EH (cell line): Measurements from ENCODE around the gene SCN4B.
"Not testable (repeated sequence)": the region's sequence is repeated elsewhere in the genome, so short reads cannot be mapped to it uniquely, and the experiment has no call there.

ENCODE experiments used
- DNase-seq: peaks from one replicate; pipeline ENCODE4 v3.0.0-alpha.2; 2015; ENCODE audit warnings: low read depth

Gene SCN4B, protein sequence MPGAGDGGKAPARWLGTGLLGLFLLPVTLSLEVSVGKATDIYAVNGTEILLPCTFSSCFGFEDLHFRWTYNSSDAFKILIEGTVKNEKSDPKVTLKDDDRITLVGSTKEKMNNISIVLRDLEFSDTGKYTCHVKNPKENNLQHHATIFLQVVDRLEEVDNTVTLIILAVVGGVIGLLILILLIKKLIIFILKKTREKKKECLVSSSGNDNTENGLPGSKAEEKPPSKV

DNA sequence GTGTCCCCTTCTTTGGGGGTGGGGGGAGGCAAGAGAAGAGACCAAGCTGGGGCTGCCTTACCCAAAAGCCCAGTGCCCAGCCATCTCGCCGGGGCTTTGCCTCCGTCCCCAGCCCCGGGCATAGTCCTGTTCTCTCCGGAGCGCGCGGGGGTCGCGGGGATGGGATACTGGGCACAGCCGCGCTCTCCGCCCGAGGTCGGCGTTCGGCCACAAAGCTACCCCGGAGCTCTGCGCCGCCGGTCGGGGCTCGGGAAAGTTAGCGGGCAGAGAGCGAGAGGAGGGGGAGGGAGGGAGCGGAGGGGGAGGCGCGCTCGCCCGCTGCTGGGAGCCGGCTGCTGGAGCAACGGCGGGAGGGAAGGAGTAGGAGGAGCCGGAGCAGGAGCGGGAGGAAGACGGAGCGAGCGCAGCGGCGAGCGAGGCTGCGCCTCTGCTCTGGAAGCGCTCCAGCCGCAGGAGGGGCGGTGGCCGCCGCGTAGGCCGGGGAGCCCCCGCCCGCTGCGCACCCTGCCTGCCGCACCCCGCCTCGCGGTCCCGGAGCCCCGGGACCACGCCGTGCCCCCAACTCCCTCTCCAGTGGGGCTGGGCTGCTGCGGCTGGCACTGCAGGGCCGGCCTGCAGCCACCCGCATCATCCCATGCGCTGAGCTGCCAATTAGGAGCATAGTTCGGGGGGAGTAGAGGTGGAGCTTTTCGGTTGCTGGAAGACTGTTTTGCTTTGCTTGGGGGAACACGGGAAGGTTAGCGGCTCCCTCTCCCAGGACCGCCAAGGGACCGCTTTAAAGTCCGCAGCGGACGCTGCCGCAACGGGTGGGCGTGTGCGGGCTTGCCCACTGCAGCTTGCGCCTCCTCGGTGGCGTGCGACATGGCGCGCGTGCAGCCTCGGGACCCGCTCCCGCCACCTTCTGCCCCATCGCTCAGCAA is at the start of gene SCN4B:
Gene SCN4B (minus strand): TSS at position 272 of the 920 bp plus-strand sequence. CDS start 150 bp downstream, at position 122.
- DNase-seq, result peak; percentile 58

DNA sequence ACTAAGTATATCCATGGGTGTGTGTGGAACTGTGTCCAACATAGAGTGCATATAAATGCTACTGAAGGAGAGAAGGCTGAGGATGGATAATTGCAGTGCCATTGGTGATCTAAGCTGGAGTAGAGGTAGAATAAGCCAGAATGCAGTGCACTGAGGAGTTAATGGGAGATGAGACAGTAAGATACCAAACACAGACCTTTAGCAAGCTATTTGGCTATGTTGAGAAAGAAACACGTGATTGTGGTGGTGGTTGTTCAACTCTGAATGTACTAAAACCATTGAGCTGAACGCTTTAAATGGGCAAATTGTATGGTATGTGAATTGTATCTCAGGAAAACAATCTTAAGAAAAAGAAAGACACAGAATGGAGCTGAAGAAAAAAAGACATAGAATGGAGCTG is 49.3 kb upstream of the SCN4B start:
- no peak for DNase-seq

DNA sequence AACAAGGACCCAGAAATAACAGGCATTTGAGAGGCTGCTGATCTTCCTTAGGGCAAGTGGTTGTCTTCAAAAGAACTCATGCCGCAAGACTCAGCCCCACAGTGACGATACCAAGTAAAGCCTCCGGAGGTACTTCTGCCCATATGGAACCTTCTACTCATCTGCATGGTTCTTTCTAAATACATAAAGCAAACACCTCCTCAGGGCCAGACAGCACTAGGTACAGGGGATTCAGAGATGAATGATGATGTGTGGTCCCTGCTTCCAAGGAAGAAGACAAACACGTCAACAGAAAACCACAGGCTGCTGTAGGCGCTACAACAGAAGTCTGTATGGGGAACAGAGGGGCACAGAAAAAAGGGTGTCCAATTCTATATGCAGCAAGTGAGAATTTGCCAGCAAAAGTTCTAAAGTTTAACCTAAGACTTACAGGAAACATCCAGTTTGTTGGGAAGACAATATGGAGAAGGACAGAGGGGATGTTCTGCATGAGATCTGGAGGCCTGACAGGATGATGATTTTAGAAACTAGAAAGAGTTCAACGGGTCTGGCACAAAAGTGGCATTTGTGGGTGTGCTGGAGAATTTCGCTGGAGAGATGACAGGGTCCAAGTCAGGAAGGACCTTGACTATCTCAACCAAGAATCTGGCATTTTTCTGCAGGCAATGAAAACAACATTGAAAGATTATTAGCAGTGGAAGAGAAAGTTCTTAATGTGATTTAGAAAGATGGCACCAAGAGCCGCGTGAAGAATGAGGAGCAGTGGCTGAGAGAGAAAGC is 48.5 kb upstream of the SCN4B start:
- no peak for DNase-seq

DNA sequence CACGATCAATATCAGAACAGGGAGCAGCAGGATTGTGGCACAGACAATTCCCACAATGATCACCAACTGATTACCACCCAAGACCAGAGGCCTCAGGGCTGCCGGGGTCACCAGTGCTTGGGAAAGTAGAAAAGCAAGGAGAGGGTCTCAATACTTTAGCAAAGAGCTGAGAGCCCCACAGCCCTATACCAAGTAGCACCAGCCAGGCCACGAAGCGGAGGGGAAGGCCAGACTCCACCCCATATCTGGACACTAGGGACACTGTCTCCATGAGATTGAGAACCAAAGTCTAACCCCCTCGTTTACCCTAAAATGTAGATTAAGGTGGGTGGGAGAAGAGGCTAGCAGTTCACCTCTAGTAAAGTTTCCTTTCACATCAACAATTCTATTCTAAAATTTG is 47.9 kb upstream of the SCN4B start:
- DNase-seq, result no peak

DNA sequence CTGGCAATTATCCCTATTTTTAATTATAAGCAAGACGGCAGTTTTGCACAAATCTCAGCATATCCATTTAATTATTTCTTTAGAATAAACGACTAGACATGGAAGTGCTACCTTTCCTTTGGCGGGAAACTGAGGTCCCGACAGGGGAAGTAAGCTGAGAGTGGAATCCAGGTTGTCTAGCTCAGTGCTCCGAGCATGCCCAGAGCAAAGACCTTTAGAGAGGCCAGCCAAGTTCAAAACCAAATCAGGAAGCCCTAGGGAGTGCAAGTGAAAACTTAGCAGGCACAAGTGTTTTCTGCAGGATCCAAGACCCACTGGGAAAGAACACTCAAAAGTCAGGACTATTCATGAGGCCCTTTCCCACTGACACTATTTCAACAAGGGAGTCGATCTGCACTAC is 46.5 kb upstream of the SCN4B start:
- DNase-seq, result no peak

DNA sequence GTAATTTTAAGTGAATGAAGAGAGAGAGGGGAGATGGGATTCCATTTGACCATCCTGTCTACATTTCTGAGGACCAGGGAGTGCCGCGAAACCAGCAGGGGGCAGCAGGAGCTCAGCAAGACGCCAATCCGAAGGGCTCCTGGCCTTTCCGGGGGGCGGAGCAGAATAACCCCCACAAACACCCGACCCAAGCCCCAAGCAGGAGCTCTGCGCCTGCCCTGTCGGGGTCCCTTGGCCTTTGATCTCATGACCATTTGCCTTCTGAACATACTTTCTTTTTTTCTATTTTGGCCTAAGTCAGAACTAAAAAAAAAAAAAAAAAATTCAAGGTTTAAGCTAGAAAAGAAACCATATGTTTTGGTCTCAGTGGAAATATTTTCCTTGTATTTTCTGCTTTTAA is 45.7 kb upstream of the SCN4B start:
- peak; percentile 60 for DNase-seq

DNA sequence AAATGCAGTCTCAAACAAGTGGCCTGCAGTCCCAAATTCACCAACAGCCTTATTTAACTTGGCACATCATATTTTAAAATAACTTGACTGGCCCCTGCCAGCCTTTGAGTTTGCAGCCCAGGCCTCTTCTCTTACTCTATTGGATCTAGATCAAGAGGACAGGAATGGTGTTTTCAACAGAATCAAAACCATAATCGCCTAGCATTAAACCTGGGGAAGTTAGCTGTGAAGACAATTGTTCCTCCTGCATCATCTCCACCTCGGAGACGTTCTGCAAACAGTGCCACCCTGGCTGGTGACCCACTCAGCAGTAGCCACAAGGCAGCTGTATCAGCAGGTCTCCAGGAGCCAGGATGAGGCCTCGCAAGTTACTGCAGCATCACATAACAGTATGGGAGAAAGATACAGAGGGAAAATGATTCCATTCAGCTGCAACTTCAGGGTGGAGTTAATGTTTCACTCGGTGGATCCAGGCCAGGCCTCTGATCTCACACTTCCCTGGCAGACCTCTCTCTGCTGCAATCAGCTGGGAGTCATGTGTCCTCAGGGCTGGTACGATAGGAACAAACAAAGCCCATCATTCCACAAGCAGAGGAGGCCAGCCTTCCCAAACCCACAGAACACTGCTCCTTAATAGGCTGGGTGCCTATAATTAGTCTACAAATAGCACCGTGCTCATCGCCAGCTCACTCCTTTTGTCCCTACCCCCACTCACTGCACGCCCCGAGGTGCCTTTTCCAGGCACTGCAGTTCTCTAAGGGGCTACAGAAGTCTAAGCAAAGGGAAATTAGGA is 42.4 kb upstream of the SCN4B start:
- DNase-seq, result peak; percentile 72

DNA sequence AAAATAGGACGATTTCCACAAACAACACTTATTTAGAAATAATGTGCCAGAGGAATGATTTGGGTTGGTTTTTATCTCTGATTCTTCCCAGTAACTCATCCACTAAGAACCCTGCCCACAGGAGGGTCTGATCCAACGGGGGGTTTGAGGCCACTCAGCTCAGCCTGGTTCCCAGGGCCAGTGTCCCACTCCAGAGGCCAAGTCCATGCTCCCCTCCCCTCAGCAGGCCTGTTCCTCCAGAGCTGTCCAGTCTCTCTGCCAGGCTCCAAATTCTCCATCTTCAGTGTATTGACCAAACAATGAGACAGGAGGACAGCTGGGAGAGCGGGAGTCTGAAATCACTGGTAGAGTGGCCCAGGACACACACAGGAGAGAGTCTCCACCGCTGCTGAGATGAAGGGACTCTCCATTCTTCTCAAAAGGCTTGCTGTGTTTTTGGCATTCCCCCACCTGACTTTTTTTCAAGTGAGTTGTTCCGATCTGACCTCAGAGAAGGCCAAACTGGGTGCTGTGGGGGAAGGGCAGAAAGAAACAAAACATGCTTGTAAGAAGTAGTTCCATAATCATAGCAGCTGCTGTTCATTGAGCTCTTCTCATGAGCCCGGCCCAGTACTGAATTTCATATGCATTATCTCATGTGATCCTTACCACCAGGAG is 41.4 kb upstream of the SCN4B start:
- DNase-seq, result no peak

DNA sequence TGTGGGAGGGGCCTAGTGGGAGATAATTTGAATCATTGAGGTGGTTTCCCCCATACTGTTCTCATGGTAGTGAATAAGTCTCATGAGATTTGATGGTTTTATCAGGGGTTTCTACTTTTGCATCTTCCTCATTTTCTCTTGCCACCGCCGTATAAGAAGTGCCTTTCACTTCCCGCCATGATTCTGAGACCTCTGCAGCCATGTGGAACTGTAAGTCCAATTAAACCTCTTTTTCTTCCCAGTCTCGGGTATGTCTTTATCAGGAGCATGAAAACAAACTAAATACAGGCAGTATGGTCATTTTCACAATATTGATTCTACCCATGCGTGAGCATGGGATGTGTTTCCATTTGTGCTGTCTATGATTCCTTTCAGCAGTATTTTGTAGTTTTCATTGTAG is 40.2 kb upstream of the SCN4B start:
- DNase-seq, result not testable (repeated sequence)

DNA sequence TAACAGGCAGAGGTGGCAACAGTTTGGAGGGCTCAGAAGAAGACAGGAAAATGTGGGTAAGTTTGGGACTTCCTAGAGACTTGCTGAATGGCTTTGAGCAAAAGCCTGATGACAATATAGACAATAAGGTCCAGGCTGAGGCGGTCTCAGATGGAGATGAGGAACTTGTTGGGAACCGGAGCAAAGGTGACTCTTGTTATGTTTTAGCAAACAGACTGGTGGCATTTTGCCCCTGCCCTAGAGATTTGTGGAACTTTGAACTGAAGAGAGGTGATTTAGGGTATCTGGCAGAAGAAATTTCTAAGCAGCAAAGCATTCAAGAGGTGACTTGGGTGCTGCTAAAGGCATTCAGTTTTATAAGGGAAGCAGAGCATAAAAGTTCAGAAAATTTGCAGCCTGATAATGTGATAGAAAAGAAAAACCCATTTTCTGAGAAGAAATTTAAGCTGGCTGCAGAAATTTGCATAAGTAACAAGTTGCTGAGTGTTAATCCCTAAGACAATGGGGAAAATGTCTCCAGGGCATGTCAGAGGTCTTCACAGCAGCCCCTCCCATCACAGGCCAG is 38.4 kb upstream of the SCN4B start:
- not testable (repeated sequence) for DNase-seq

DNA sequence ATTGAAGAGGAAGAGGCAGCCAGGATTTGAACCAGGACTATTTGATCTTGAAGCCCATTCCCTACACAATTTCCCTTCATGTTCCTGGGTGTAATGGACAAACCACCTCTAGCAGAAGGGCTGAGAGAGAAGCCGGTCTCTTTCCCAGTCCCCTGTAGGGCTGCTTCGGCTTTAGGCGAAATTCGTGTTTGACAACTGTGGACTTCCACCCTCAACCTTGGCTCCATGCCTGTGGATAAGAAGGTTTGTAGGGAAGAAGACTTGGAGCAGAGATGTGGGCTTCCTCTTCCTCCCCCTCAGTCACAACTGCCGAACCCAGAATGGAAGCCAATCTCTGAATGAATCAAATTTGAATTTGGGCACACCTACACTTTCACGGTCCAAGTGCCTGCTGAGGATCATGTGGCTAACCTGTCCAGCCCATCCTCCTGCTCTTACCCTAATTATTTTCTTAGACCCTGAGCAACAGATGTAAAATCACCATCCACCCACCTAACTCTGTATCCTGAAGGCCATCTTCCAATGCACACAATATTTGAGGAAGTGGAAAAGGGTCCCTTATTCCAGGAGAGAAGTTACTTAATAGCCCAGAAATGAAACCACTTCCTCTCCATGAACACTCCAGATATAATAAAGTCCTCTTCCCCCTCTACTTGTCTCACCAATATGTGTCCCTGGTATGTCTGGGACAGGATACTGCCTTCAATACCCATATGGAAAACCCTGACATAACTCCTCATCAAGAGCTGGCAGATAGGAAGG is 33.9 kb upstream of the SCN4B start:
- no peak for DNase-seq

DNA sequence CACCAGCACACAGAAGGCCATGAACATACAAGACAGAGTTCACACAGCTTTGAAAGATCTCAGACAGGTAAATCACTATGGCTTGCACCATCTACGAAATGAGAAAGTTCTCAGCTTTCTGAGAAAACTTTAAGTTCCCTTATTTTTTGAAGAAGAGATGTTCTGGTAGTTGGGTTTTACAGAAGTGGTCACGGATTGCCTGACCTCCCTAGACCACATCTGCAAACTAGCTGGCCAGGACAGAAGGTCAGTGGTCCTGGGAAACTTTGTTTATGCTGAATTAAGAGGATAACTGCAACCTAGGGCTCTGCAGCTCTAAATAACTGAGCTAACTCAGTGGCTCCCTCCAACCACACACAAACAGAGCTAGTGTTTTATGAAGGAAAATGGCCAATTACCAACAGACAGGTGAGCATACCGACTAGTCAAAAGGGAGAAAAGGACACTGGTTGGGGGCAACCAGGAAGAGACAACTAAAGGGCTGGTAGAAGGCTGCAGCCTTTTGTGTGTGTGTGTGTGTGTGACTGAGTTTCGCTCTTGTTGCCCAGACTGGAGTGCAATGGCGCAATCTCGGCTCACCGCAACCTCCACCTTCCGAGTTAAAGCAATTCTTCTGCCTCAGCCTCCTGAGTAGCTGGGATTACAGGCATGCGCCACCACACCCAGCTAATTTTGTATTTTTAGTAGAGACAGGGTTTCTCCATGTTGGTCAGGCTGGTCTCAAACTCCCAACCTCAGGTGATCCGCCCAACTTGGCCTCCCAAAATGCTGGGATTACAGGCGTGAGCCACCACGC is 32.4 kb upstream of the SCN4B start:
- no peak for DNase-seq

DNA sequence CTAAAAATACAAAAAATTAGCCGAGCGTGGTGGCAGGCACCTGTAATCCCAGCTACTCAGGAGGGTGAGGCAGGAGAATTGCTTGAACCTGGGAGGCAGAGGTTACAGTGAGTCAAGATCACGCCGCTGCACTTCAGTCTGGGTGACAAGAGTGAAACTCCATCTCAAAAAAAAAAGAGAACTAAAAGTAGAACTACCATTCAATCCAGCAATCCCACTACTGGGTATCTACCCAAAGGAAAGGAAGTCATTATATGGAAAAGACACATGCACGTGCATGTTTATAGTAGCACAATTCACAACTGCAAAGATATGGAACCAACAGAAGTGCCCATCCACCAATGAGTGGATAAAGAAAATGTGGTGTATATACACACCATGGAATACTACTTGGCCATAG is 31.1 kb upstream of the SCN4B start:
- DNase-seq, result not testable (repeated sequence)

DNA sequence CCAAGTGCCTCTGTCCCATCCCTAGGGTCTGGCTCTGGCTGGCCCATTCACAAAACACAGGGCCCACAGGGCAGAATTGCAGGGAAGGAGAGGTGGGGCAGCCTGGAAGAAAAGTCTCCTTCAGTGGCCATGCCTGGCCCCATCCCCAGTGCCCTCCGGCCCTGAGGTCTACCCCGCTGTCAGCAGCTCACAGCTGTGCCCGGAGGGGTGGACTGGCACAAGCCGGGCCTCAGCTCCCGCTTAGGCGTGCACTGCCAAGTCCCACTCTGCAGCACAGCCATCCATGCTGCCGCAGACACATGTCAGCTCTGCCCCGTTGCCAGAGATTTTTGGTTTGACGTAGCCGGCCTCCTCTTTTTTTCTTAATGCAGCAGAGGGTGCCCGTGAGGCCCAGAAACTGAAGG is 27.7 kb upstream of the SCN4B start:
- peak; percentile 20 for DNase-seq

DNA sequence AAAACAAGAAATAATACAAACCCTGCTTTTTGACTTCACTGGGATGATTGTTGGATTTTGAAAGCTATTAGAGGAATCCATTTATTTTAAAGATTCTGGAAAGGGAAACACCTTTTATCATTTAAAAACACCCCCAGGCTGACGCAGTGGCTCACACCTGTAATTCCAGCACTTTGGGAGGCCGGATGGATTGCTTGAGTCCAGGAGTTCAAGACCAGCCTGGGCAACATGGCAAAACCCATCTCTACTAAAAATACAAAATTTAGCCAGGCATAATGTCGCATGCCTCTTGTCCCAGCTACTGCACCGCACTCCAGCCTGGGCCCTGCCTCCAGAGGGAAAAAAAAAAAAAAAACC is 24.1 kb upstream of the SCN4B start:
- no peak for DNase-seq

DNA sequence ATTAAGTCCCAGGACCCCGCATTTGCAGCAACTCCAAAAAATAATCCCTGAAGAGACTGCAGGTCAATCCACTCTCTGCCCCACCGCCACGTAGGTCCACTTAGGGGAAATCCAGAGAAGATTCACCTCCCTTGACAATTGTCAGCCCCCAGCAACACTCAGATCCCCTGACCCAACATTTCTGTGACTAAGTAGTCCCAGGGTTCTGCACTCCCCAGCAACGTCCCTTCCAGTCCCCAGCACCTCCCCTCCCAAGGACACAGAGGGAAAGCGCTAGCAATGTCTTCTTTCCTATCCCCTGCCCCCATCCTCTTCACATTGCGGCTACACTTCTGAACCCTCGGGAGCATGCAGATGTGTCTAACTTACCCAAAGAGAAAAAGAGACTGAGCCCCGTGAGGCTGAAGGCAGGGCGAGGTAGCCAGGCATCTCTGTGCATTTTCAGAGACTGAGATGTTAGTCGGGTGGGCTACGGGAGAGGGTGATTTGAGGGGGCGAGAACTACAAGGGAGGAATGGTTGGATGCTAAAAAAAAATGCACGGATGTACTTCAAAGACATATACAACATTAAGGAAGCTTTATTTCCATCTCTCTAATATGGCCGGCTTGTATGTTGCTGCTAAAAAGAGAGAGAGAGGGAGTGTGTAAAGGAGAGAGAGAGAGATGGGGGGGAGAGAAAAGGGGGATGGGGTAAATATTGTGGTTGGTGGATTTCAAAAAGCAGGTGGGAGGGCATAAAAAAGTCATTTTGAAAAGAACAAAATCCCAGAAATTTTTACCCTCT is 23.6 kb upstream of the SCN4B start, which contains the start of gene SCN2B:
Gene SCN2B (minus strand): TSS at position 647 of the 785 bp plus-strand sequence. CDS start 208 bp downstream, at position 439.
- no peak for DNase-seq

DNA sequence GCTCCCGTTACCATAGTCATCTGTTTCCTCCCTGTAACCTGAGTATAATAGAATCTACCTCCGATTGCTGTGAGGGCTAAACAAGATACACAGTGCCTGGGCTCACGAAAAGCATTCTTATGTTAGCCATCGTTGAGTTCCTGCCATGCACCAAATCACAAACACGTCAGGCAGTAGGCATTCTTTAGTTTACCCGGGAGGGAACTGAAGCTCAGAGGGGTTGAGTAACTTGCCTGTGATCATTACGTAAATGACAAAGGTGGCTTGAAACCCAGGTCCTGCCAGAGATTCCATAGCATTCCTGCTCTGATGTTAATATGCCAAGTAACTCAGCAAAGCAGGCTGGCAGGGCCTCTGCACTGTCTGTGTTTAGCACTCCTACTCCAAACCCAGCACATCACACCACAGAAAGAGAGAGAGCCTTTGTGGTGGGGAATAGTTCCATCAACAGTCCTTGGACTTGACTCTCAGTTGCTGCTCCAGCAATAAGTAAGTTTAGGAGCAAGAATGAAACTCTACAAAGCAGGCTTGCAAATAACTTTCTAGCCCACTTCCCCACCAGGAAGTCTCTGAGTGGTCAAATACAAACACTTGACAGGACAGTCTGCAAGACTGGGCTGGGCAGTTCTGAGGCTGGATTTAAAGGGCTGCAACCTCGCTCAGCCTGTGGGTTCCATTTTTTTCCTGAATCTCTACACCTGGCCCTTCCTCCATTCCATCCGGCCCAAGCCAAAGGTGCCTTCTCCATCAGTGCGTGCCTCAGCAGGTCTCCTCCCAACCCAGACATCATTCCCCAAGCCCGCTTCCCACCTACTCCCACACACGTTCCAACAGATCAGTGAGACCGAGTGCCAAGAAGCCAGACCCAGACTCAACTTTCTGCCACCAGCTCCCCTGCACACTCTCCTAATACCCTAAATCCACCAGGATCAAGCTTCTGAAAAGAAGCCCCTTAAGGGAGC is 22.7 kb upstream of the SCN4B start:
- peak; percentile 22 for DNase-seq
